Suppressor macrophage (primary cell): ENCODE measurements around the gene DNAH10.
"Not testable (repeated sequence)": the region's sequence is repeated elsewhere in the genome, so short reads cannot be mapped to it uniquely, and the experiment has no call there.

Experiments
- DNase-seq, 4 experiments: peaks; one replicate each; pipeline ENCODE4 v3.0.0-alpha.2; 2020 to 2022

The DNAH10 gene

GRCh38 chr12:123936471-123936870, 174.4 kb downstream of the DNAH10 start:
- no peak for DNase-seq

GRCh38 chr12:123936956-123937706, 175.0 kb downstream of the DNAH10 start:
- no peak for DNase-seq

GRCh38 chr12:123937707-123938591, 175.8 kb downstream of the DNAH10 start:
- DNase-seq, result peak in 2 of 4 experiments; percentile 16 to 31

DNA sequence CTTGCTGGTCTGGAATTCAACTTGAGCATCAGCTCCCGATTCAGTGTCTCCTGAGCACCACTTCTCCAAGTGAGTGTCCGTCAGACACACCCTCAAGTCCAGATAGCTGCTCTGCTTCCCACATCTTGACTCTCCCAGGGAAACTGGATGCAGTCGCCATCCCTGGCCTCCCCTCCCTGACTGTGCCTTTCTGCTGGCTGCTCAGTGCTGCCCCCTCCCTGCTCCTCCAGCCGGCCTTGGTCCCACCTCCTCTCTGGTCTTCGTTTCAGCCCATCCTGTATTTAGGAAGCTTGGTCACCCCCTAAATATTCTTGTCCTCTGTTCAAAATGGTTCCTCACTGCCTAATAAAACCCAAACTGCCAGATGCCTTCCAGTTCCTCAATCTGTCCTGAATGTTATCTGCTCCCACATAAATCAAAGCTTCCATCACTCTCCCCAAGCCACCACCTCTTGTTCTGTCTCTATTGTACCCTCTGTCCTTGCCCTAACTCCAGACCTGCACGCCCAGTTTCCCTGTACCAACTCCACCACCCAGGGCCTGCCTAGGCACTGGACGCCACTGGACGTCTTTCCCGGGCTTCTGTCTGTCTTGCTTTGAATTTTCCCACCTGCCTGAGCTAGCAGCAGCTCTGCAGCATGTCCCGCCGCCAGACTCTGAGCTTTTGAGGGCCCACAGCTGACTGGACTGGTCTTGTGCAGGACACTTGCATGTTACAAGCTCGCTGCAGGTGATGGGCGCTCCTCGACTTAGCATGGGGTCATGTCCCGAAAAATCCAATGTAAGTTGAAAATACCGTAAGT, 176.8 kb downstream of the DNAH10 start:
- no peak for DNase-seq

DNA sequence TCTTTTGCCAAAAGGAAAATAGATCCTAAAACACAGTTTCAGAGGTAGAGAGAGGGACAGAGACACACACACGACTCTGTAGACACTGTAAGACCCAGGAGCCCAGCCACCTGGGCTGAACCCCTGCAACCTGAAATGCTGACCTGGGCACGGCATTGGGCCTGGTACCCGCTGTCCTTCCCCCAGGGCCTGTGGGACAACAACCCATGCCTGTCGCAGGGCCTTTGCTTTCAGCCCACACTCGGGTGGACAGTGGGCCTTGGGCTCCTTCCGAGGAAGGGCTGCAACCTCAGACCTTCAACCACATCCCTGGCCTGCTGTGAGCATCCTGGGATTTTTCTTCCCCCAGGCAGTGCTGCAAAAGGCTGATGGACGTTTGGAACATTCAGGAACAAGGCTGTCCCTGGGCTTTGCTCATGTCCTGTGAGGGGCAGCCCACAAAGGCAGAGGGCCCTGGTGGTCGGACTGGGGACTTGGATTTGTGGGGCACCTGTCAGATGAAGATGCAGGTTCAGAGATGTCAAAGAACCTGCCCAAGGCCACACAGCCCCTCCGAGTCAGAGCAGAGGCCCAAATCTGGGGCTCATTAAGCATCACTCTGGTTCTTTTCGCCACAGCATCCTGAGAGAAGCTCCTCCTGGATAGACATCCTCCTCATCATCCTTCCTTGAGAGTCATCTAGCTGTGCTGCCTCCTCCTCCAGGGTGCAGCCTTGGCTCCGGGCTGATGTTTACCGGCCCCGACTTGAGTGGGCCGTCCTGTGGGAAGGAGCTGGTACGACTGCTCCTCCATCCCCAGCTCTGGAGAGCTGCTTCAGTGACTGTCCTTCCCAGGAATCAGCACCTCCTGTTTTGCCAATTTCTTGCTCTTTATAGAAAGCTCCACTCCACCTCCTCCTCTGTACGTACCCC, 177.9 kb downstream of the DNAH10 start:
- DNase-seq, result no peak

GRCh38 chr12:123940627-123940966, 178.5 kb downstream of the DNAH10 start:
- DNase-seq, result no peak

DNA sequence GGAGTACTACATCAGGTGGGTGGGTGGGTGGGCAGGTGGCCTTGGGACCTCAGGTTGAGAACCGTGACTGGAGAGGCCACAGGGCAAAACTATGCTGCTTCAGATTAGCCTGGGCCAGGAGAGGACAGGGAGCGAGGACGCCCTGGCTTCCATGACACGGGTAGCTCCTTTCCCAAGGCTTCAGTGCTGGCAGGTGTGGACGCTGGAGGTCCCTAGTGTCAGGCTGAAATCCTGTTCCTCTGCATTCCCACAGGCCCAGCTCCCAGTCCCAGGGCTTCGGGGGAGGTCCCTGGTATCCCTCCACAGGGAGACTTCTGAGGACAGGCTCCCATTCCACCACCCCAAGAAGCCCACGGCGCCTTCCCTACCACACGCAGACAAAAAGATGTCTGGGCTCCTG, 178.9 kb downstream of the DNAH10 start:
- DNase-seq, result no peak

GRCh38 chr12:123941624-123942237, 179.6 kb downstream of the DNAH10 start:
- DNase-seq, result peak; percentile 83 to 96 (median 92)

GRCh38 chr12:123942238-123942653, 180.1 kb downstream of the DNAH10 start:
- DNase-seq, result no peak

DNA sequence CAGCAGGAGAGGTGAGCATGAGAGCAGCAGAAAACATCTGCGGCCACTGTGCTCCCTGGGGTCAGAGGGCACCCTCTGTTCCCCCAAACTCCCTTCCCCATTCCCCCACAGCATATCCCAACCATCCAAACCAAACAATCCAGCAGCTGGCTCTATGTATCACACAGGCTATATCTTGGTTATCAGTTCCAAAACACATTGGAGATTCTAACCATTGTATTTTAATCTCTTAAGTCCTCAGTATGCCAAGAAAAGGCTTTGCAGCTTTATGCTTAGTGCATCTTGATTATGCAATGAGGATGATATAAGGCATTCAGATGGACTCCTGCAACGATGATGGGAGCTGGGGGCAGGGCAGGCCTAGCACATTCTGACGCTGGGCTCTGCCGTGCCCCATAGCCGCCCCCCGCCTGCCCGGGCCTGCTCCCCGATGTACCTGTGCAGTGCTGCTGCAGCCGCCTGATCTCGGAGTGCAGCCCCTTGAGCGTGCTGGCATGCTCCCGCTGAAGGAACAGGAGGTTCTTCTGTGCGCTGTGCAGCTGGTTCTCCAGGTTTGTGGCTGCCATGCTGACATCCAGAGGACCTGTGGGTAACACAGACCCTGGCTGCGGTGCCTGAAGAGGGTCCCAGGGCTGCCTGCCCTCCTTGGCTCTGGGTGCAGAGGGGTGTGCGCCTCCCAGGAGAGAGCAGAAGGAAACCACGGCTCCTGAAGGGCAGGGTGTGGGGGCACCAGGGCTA, 181.0 kb downstream of the DNAH10 start:
- DNase-seq, result no peak

- DNase-seq, result no peak
Observed at GRCh38 chr12:123943816-123944215, 181.7 kb downstream of the DNAH10 start.

GRCh38 chr12:123944696-123945095, 182.6 kb downstream of the DNAH10 start:
- no peak for DNase-seq

- no peak for DNase-seq
Observed at GRCh38 chr12:123945287-123946151, 183.4 kb downstream of the DNAH10 start.

- no peak for DNase-seq
Observed at GRCh38 chr12:123946152-123946515, 184.0 kb downstream of the DNAH10 start.

GRCh38 chr12:123946516-123947505, 184.7 kb downstream of the DNAH10 start:
- not testable (repeated sequence) for DNase-seq

DNA sequence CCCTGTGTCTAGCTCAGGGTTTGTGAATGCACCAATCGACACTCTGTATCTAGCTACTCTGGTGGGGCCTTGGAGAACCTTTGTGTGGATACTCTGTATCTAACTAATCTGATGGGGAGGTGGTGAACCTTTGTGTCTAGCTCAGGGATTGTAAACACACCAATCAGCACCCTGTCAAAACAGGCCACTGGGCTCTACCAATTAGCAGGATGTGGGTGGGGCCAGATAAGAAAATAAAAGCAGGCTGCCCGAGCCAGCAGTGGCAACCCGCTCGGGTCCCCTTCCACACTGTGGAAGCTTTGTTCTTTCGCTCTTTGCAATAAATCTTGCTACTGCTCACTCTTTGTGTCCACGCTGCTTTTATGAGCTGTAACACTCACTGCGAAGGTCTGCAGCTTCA, 185.4 kb downstream of the DNAH10 start:
- DNase-seq, result not testable (repeated sequence)

DNA sequence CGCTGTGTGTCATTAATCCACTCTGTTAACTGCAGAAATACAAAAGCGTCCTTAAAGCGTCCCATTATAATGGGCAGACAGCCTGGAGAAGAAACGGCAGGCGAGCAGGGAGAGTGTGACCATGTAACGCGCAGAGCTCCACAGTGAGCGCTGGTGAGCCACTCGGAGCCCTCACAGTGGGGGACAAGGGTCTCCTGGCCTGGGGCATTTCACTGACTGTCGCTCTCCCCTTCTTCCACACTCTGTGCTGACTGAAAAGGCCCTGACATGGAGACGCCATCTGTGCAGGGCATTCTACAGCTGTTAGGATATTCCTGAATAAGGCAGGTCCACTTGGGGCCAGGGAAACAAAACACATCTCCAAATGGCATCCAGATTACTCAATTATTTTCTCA, 186.3 kb downstream of the DNAH10 start:
- DNase-seq, result no peak
